AG09309 (cell line): ENCODE measurements around the gene FRMD3.
"Not testable (repeated sequence)": the region's sequence is repeated elsewhere in the genome, so short reads cannot be mapped to it uniquely, and the experiment has no call there.

Experiments used
- DNase-seq: peaks from one replicate; pipeline ENCODE4 v3.0.0-alpha.2; 2010; ENCODE audit warnings: low read depth
- H3K4me3 ChIP-seq: 2 replicates; pipeline ENCODE4 v1.5.1; 2011; ENCODE audit warnings: mild to moderate bottlenecking, low read depth, low read length, moderate library complexity; ENCODE audit not compliant: control insufficient read depth
- TF ChIP-seq, protein P1 (sequence below): IDR thresholded peaks from 2 replicates; pipeline ENCODE4 v1.5.1; 2011; ENCODE audit warnings: mild to moderate bottlenecking, low read depth, low read length, inconsistent platforms; ENCODE audit not compliant: insufficient read depth, control insufficient read depth; ENCODE audit errors: missing control alignments

Gene FRMD3

DNA sequence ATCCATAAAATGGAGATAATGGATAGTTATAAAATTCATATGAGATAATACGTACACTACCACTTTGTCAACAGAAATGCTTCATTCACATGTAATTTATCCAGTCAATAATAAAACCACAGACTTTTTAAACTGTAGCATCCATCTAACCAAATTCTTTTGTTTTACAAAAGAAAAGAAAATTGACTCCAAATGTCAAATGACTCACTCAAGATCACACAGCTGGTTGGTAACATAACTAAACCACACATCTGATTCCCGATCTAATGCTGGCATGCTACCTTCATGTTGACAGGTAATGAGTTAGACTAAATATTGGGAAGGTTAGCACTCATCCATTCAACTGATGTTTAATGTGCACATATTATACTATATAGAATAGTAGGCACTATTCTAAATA is 4.9 kb downstream of the FRMD3 start:
- TF ChIP-seq, protein P1, sequence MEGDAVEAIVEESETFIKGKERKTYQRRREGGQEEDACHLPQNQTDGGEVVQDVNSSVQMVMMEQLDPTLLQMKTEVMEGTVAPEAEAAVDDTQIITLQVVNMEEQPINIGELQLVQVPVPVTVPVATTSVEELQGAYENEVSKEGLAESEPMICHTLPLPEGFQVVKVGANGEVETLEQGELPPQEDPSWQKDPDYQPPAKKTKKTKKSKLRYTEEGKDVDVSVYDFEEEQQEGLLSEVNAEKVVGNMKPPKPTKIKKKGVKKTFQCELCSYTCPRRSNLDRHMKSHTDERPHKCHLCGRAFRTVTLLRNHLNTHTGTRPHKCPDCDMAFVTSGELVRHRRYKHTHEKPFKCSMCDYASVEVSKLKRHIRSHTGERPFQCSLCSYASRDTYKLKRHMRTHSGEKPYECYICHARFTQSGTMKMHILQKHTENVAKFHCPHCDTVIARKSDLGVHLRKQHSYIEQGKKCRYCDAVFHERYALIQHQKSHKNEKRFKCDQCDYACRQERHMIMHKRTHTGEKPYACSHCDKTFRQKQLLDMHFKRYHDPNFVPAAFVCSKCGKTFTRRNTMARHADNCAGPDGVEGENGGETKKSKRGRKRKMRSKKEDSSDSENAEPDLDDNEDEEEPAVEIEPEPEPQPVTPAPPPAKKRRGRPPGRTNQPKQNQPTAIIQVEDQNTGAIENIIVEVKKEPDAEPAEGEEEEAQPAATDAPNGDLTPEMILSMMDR, result no peak
- no peak overlapping the region for H3K4me3 ChIP-seq
- DNase-seq, result no peak

DNA sequence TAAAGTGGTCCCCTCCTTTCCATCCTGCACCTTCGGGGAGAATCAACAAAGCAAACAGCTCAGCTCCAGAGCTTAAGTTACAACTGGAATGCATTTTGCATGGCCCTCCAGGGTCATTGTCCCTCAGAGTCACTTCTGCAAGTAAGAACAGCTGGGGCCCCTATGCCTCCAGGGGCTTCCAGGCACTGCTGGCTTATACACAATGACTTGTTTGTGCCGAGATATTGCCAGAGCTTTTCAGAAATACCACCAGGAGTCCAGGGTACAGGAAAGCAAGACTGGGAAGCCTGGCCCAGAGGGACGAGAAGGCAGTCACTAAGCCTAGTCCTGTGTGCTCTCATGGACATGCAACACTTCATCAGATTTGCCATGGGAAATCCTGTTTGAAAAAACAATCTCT is 11.3 kb downstream of the FRMD3 start:
- TF ChIP-seq, protein P1, result no peak
- no peak for DNase-seq
- no peak overlapping the region for H3K4me3 ChIP-seq

DNA sequence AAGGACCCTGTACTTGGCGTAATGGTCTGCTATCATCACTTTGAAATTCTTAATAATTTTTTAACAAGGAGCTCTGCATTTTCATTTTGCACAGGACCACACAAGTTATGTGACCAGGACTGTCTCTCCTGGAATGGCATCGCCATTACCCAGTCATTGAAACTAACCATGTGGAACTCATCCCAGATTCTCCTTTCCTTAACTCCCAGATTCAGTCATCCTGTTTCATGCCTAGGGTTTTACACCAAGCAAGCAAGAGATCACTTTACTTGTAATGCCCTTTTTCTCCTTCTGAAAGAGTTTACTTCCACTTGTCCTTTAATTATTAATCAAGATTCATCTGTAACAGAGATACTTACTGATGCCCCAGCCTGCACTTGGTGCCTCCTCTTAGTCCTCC is 12.0 kb downstream of the FRMD3 start:
- no peak for DNase-seq
- TF ChIP-seq, protein P1, result no peak

DNA sequence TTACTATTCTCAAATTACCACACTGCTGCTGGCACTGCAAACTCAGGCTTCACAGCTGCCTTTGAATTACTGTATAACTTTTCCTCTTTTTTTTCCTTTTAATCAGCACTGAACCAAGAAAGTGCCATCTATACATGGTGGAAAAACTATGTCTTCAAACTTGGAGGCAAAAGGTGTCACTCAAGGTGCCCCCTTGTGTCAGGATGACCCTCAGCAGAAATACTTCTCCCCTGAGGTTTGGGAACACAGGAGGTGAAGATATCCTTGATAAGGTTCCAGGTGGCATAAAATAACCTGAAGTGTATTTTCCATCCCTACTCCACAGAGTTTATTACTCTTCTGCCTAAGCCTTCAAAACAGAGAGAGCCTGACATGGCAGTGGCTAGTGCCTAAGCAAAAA is 14.5 kb downstream of the FRMD3 start:
- H3K4me3 ChIP-seq, result no peak overlapping the region
- TF ChIP-seq, protein P1, result no peak
- no peak for DNase-seq

More for the DNA sequence above, 12.0 kb downstream of the FRMD3 start:
- no peak overlapping the region for H3K4me3 ChIP-seq

DNA sequence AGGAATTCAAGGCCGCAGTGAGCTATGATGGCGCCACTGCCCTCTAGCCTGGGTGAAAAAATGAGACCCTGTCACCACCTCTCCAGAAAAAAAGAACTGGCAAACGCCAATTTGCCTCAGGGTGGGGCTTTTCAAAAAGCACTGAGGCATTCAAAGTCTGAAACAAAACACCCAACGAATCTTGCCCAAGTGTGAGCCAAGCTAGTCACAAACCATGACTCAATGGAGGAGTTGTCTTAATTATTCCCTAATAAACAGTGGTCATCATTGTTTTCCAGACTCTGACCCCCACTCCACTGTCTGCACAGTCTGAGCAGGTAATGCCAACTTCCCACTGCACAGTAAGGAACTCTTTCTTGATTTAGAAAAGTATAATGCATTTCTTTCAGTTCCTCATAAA is 16.8 kb downstream of the FRMD3 start:
- no peak overlapping the region for H3K4me3 ChIP-seq
- TF ChIP-seq, protein P1, result no peak
- no peak for DNase-seq

DNA sequence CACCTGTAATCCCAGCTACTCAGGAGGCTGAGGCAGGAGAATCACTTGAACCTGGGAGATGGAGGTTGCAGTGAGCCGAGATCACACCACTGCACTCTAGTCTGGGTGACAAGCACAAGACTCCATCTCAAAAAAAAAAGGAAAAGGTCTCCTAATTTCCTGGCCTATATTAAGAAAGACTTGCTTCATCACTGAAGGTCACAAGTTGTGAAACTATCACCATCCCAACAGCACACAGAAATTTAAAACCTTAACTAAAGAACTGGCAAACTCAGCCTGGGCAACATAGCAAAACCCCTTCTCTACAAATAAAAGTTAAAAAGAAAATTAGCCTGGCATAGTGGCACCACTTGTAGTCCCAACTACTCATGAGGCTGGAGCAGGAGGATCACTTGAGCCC is 17.2 kb downstream of the FRMD3 start:
- H3K4me3 ChIP-seq, result no peak overlapping the region
- TF ChIP-seq, protein P1, result no peak
- no peak for DNase-seq

DNA sequence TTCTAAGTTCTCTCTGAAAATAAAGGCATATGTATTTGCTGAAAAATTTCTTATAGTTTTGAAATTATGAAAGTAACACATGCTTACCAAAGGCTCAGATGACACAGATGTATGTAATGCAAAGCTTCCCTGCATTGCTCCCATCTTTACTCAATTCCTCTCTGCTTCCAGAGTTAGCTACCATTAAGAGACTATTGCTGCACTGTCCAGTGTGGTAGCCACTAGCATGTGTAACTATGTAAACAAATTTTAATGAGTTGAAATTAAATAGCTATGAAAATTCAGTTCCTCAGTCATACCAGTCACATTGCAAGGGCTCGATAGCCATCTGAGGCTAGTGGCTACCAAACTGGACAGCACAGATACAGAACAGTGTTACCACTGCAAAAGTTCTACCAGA is 17.9 kb downstream of the FRMD3 start:
- no peak for DNase-seq
- TF ChIP-seq, protein P1, result no peak

DNA sequence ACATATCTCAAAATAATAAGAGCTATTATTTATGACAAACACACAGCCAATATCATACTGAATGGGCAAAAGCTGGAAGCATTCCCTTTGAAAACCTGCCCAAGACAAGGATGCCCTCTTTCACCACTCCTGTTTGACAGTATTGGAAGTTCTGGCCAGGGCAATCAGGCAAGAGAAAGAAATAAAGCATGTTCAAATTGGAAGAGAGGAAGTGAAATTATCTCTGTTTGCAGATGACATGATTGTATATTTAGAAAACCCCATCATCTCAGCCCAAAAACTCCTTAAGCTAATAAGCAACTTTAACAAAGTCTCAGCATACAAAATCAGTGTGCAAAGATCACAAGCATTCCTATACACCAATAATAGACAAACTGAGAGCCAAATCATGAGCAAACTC is 20.2 kb downstream of the FRMD3 start:
- DNase-seq, H3K4me3 ChIP-seq: not testable (repeated sequence)

More for the DNA sequence above, 17.9 kb downstream of the FRMD3 start:
- H3K4me3 ChIP-seq, result no peak overlapping the region
